ENCODE data around the gene MAFB. TPM values are rescaled to one million over a fixed set of nuclear protein-coding genes. Genes with fewer than 3 reads are reported as not detected.

Gene MAFB
- total and polyA plus RNA-seq, 10 donors = 18.7 to 295 (median 180) TPM

DNA sequence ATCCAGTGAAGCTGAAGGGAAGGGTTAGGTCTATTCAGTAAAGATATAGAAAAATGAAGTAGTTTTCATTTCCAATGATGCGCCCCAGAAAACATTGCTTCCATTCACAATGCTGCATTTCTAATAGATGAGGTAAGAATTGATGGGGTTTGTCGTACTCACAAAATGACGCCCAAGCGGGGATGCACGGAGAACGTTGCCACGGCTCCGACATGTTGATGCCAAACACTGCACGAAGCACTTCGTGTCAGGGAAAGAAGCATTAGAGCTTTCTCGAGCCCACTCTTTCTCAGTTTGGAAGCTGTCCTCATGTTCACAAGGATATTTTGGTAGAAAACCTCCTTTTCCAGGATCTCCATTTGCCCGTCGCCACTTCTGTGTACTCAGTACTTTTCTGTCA lies 21.6 kb upstream of the MAFB start:
- intact Hi-C loops (cut with DNase I; ENCODE audit: low total_unique reads) = no loop called here
- no peak for TF ChIP-seq POLR2A (IDR thresholded peaks at IDR 0.05)
- TF ChIP-seq POLR2AphosphoS5 (IDR thresholded peaks at IDR 0.05) = no peak
- TF ChIP-seq, protein P1, sequence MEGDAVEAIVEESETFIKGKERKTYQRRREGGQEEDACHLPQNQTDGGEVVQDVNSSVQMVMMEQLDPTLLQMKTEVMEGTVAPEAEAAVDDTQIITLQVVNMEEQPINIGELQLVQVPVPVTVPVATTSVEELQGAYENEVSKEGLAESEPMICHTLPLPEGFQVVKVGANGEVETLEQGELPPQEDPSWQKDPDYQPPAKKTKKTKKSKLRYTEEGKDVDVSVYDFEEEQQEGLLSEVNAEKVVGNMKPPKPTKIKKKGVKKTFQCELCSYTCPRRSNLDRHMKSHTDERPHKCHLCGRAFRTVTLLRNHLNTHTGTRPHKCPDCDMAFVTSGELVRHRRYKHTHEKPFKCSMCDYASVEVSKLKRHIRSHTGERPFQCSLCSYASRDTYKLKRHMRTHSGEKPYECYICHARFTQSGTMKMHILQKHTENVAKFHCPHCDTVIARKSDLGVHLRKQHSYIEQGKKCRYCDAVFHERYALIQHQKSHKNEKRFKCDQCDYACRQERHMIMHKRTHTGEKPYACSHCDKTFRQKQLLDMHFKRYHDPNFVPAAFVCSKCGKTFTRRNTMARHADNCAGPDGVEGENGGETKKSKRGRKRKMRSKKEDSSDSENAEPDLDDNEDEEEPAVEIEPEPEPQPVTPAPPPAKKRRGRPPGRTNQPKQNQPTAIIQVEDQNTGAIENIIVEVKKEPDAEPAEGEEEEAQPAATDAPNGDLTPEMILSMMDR (IDR thresholded peaks at IDR 0.05 in 8 of 11, conservative IDR thresholded peaks at IDR 0.05 in 3 of 11) = no peak
- peaks cover 0 to 27% (median 0%) of the 10 kb centered on the region in 7 donors for H3K27me3 ChIP-seq (replicated peaks in 1 of 7)
- no peak for DNase-seq
- H3K9me3 ChIP-seq = no peaks in the 10 kb centered on the region
- H3K27ac ChIP-seq = no peak overlapping the region
- WGBS, 5 donors = 91 to 94% (median 92%) methylated on average over 13 of the region's 13 CpGs
- H3K4me3 ChIP-seq = no peak overlapping the region
- H3K36me3 ChIP-seq = no peaks in the 10 kb centered on the region
- H3K4me1 ChIP-seq = no peaks in the 10 kb centered on the region

DNA sequence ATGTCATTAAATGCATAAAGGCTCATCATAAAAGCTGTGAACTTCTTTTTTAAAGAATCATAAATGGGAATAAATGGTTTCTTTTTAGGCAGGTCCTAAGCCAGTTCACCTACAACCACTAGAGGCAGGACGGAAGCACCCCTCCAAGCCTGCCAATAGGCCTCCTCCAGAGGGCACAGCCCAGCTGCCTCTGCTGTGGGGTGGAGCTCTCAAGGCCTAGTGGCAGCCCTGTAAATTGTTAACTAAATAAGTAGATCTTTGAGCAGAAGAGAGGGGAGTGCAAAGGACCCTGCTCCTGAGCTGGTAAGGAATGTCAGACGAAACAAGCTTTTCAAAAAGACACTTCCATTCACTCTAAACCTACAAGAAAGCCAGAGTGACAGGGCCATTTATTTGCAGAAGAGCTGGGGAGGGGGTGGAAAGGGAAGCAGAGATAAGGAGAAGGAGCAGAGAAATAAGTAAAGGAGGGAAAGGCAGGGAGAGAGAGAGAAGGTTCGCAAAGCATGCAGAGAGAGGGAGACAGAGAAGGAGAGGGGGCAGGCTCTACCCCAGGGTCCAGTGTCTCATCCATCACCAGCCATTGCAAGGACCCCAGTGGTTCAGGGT lies 18.0 kb upstream of the MAFB start:
- H3K27ac ChIP-seq = no peak overlapping the region
- no peak for DNase-seq
- no peaks in the 10 kb centered on the region for H3K4me1 ChIP-seq
- peaks cover 0 to 18% (median 0%) of the 10 kb centered on the region in 7 donors for H3K27me3 ChIP-seq (replicated peaks in 1 of 7)
- TF ChIP-seq POLR2A (IDR thresholded peaks at IDR 0.05) (no peak), POLR2AphosphoS5 (IDR thresholded peaks at IDR 0.05) (no peak)
- TF ChIP-seq, protein P1 (IDR thresholded peaks at IDR 0.05 in 8 of 11, conservative IDR thresholded peaks at IDR 0.05 in 3 of 11) = no peak
- no peaks in the 10 kb centered on the region for H3K9me3 ChIP-seq
- H3K4me3 ChIP-seq = no peak overlapping the region
- WGBS, 5 donors = 73 to 93% (median 80%) methylated on average over 3 of the region's 3 CpGs
- no peaks in the 10 kb centered on the region for H3K36me3 ChIP-seq
- intact Hi-C loops (cut with DNase I; ENCODE audit: low total_unique reads) = no loop called here

DNA sequence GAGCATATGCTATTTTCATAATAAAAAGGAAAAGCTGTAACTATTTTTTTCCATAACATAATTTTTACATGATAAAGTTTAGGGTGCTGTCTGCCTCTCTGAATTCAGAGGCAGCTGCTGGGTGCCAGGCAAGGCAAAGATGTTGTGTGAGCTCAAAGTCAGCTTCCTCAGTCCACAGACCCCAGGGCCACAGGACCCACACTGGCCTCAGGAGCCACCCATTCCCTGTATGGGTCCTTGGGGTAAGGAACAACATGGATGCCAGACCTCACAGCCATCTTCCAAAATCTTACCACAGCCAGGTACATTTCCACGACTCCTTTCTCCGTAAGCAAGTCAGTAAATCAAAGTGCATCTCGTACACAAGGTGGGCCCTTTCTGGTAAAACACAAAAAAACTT lies 16.4 kb upstream of the MAFB start:
- H3K36me3 ChIP-seq = no peaks in the 10 kb centered on the region
- no peak for DNase-seq
- H3K27ac ChIP-seq = no peak overlapping the region
- no peak overlapping the region for H3K4me3 ChIP-seq
- 85 to 95% (median 93%) methylated on average over 3 of the region's 3 CpGs for WGBS, 5 donors
- TF ChIP-seq, protein P1 (IDR thresholded peaks at IDR 0.05 in 8 of 11, conservative IDR thresholded peaks at IDR 0.05 in 3 of 11) = no peak
- TF ChIP-seq POLR2A (IDR thresholded peaks at IDR 0.05) (no peak), POLR2AphosphoS5 (IDR thresholded peaks at IDR 0.05) (no peak)
- H3K27me3 ChIP-seq (replicated peaks in 1 of 7) = peaks cover 0 to 8% (median 0%) of the 10 kb centered on the region in 7 donors
- H3K4me1 ChIP-seq = no peaks in the 10 kb centered on the region
- no peaks in the 10 kb centered on the region for H3K9me3 ChIP-seq
- intact Hi-C loops (cut with DNase I; ENCODE audit: low total_unique reads) = no loop called here

DNA sequence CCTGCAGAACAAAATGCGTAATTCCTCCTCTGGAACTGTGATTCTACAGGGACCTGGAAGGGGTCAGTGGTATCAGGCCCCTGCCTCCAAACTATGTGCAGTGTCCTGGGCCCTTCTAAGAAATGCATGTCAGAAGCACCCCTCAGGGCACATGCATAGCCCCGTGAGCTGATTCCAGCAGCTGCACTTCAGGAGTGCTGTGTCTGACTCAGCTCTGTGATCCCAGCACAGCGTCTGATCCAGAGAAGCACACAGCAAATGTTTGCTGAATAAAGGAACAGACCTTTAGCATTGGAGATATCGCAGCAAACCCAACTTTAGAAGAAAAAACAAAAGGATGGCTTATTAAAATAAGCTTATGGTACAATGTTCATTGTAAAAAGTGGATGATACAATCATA lies 15.8 kb upstream of the MAFB start:
- Histone ChIP-seq H3K4me3 (no peak overlapping the region), H3K36me3 (no peaks in the 10 kb centered on the region), H3K27ac (no peak overlapping the region), H3K4me1 (no peaks in the 10 kb centered on the region), H3K27me3 (replicated peaks in 1 of 7) (peaks cover 0 to 6% (median 0%) of the 10 kb centered on the region in 7 donors), H3K9me3 (no peaks in the 10 kb centered on the region)
- DNase-seq = no peak
- 59 to 83% (median 69%) methylated on average over 4 of the region's 4 CpGs for WGBS, 5 donors
- TF ChIP-seq, protein P1 (IDR thresholded peaks at IDR 0.05 in 8 of 11, conservative IDR thresholded peaks at IDR 0.05 in 3 of 11) = no peak
- no peak for TF ChIP-seq POLR2AphosphoS5 (IDR thresholded peaks at IDR 0.05)
- no peak for TF ChIP-seq POLR2A (IDR thresholded peaks at IDR 0.05)
- intact Hi-C loops (cut with DNase I; ENCODE audit: low total_unique reads) = no loop called here
